HG03439 (cell line): Measurements from ENCODE around the gene ABHD6.
"Not testable (repeated sequence)": the region's sequence is repeated elsewhere in the genome, so short reads cannot be mapped to it uniquely, and the experiment has no call there.

Source experiments
- ATAC-seq: cut with Tn5 transposase; IDR thresholded peaks from one replicate; pipeline ENCODE4 v1.9.1; 2021; ENCODE audit warnings: mild to moderate bottlenecking, moderate library complexity; ENCODE audit not compliant: unreplicated experiment

Gene ABHD6

DNA sequence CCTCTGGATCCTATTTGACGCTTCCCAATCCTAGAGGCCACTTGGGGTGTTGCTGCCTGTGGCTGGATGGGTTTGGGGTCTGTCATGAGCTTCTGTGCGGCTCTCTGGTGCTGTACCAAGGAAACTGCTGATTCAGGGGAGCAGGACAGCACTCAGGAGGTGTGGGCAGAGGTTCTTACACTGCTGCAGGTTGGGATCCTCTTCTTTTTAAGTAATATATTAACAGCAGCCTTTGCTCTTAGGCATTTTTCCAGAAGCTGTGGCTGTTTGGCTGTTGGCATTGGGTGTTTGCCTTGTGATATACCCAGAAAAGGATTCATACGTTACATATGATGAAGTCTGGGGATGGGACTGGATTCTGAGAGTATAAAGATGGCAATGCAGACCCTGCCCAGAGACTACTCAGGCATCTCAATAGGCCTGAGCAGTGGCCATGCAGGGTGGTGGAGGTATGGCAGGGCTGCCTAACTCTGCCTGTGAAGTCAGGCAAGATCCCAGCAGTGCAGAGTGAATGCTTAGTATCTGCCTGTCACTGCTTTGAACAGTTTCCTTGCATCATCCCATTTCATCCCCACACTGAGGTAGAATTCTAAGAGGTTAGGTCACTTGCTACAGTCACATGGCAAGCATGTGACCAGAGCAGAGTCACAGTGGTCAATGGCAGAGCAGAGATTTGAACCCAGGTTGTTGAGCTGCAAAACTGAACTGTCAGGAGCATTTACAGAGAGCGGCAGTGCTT, 3.9 kb downstream of the ABHD6 start:
- no peak for ATAC-seq

DNA sequence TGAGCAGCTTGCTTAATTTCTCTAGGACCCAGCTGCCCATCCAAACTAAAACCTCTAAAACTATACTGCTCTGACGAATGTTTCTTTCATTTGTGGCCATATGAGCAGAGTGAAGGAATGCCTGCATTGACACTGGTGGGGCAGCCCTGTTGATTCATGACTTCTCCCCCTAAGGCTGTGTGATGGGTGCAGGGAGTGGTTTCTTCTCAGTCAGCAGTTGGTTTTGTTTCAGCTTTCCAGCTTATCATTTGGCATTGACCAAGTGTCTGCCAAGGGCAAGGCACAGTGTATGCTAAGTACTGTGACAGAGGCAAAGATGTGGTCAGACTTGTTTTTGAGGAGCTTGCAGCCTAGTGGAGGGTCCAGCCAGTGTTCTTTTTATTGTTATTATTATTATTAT, 4.7 kb downstream of the ABHD6 start:
- ATAC-seq, result no peak

DNA sequence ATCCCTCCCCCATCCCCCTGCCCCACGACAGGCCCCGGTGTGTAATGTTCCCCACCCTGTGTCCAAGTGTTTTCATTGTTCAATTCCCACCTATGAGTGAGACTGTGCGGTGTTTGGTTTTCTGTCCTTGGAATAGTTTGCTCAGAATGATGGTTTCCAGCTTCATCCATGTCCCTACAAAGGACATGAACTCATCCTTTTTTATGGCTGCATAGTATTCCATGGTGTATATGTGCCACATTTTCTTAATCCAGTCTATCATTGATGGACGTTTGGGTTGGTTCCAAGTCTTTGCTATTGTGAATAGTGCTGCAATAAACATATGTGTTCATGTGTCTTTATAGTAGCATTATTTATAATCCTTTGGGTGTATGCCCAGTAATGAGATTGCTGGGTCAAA, 5.3 kb downstream of the ABHD6 start:
- ATAC-seq, result not testable (repeated sequence)

DNA sequence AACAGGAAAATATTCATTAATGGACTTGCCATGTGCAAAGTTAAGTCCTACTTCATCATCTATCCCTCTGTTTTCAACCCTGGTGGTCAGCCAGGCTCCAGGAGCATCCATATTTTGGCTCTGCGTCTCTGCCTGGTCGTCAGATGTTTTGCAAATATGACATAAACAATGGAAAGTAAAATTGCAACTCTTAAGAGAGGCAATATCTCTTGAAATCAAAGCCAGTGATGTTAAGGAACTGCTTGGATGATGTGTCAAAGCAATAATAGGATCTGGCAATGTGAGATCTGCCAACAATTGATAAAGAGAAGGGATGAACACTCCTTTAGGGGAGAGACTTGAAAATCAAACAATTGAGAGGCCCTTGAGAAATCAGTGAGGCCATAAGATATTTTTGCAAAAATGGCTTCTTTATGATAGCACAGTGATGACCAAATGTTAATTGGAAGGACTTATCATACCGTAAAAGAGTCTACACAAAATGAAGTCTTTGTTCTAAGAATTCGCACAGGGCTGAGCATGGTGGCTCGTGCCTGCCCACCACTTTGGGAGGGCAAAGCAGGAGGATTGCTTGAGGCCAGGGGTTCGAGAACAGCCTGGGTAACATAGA, 6.5 kb downstream of the ABHD6 start:
- ATAC-seq, result no peak

DNA sequence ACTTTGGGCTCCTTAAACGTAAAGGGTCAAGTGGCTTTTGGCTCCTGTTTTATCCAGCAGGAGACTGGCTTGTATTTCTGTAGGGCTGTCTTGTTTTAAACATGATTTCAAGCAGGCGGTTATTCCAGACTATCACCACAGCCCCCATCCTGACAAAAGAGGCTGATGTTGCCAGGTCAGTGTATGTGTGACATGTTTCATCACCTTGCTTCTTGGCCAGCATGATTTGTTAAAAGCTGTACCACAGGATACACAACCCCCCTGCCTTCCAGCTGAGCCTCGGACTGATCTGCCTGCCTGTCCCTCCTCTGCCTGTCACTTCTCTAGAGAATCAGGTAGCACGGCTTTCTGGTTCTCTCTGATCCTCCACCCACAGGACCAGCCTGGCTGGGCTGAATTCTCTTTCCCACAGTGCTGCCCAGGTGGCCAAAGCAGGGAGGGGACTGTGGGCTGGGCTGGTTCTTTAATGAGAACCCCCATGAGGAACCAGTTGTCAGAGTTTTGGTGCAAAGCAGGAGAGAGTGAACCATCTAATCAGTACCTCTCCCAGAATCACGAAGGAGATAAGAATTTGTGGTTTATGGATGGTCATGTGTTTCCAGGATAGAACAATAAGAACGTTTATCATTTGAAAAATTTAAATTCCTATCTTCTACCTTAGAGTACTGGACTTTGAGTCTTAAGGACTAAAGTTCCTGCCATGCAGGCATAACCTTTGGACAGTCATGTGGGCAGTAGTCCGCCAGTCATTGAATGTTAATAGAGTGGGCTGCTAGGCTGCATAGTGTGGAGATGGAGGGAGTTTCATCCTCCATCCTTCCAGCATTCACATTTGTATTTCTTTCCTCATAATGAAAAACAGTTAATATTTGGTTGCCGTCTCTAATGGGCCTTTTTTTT, 8.8 kb downstream of the ABHD6 start:
- no peak for ATAC-seq

DNA sequence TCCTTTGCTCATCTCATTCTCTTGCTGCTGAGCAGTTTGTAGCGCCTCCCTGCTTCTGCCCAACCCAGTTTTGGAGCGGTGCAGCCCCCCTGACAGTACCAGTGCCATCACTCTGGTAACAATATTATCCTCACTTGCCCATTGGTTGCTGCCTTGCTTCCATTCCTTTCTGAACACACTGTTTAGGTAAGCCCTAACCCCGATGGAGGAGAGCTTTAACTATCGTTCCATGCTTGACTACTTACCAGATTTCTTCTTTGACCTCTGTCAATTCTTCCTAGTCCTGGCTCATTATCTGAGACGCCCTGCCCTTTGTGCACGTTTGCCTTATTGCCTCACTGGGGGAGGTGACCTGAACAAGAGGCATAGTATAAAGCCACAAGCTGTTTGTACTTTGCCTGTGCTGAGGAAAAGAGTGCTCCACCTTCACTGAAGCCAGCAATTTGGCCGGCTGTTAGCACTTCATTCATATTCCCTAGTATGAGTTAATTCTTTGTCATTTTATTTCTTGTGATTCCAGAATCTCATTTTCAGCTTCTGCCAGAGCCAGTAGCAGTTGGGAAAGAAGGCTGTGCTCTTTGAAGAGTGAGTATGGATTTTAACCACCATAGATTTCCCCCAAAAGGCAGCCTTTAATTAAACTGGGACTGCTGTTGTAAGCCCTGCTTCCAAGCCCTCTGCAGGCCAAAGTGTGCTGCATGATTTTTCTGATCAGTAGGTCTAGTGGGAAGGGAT, 11.9 kb downstream of the ABHD6 start:
- no peak for ATAC-seq

DNA sequence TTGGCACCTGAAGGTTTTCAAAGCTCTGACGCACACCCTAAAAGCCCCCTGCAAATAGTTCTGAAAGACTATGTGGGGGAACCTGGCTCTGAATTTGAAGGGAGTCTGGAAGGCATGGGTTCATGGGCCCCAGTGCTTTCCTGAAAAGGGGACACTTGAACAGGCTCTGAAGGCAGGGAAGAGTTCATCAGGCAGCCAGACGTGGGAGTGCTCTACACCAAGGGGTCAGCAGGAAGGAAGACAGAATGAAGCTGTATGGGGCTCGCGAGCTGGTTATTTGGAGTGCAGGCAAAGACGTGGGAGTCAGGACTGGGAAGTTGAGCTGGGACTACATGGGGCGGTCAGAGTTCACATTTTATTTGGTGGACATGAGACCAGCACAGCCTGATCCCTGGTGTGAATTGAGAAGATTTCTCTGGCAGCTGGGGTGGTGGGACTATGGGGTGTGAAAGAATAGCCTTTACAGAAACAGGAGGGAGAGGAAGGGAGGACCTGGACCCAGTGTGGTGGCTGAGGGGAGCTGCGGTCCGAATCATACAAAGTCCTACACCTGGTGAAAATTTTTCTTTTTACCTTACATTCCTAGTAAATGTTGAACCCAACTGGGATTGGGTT, 12.6 kb downstream of the ABHD6 start:
- no peak for ATAC-seq

DNA sequence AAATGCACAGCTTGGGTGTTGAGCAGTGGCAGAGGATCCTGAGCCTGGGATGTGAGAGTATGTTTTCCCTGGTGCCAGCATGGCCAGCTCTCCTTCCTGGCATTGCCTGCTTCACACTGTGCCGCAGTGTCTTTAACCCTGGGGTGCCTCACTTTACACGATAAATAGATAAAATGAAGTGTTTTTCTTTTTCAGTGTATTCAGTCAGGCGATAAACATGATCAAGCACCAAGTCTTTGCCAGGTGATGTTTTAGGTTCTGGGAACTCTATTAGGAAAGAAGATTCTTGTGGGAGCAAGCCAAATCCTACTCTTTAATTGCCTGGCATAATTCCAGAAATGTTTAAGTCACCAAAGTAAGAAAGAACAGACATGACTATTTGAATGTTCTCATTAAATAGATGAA, 14.0 kb downstream of the ABHD6 start:
- no peak for ATAC-seq

DNA sequence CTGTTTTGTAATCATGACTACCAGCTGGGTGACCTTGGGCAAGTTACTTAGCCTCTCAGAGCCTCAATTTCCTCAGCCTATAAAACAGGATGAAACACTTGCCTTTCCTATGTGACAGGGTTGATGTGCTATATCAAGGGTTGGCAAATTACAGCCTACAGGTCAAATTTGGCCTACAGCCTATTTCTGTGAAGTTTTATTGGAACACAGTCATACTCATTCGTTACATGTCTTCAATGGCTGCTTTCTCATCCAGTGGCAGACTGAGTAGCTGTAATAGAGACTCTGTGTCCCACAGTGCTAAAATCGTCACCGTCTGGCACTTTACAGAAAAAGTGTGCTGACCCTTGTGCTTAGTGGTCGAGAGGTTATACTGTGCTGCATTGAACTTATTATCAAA, 16.6 kb downstream of the ABHD6 start:
- no peak for ATAC-seq

DNA sequence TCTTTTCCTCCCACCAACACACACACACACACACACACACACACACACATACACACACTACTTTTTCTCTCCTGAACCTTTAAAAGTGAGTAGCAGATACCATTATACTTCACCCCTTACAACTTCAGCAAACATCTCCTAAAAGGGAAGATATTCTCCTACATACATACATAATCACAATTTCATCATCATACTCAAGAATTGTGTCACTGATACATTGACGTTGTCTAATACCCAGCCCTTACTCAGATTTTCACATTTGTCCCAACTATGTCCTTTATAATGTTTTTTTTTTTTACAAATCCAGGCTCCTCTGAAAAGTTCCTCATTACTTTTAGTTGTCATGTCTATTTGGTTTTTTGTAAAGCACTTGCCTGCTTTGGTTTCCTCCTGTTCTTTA, 18.5 kb downstream of the ABHD6 start:
- ATAC-seq, result no peak

DNA sequence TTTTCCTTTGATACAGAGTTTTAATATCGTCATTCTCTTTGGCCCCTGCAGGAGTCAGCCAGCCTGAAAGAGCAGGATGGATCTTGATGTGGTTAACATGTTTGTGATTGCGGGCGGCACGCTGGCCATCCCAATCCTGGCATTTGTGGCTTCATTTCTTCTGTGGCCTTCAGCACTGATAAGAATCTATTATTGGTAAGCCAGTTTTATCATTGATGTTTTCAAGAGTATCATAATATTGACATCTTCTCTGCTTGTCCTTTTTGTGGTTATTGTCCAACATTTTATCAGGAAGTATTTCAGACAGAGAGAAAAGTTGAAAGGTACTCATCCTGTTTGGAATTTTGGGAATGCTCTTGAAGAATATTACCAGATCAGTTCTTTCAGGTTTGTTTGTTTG, 18.9 kb downstream of the ABHD6 start:
- ATAC-seq, result no peak

DNA sequence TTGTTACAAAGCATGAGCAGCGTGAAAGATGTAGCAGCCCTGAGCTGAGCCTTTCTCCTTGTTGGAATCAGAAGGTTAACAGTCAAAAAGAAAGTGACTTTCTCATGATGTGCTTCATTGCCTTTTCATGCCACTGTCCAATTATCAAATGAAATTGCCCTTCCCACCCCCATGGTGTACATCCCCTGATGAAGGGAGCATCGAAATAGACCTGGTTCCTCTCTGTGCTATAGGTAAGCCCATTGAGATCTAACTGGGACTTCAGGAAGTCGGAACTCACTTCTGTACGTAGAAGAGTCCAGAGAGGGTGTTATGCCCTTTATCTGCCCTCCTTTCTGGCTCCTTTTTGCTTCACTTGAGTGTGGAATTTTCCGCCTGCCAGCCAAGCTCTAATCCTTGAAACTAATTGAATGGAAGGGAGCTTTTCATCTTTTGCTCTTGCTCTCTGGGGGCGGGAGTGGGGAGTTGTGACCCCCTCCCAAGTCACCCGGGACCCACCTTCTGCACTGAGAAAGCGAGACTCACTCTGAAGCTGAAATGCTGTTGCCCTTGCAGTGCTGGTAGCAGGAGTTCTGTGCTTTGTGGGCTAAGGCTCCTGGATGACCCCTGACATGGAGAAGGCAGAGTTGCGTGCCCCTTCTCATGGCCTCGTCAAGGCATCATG, 20.9 kb downstream of the ABHD6 start:
- no peak for ATAC-seq

DNA sequence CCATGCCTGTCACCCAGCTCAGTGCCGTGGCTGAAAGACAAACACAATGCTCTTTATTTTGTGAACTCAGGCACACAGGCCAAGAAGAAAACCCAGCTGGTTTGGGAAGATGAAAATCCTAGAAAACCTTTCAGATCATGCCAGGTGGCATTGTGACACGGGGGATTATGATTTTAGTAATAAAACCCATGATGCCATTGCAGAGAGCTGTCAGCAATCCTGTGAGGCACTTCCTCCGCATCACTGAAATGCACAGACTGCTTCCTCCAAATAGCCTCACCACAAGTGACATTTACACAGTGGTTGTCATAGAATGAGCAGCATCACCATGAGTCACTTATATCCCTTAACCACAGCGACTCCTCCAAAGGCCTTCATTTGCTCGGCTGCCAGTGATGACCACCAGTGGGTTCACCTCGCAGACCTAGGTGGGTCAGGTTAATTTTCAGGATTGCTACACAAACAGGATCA, 22.7 kb downstream of the ABHD6 start:
- no peak for ATAC-seq

DNA sequence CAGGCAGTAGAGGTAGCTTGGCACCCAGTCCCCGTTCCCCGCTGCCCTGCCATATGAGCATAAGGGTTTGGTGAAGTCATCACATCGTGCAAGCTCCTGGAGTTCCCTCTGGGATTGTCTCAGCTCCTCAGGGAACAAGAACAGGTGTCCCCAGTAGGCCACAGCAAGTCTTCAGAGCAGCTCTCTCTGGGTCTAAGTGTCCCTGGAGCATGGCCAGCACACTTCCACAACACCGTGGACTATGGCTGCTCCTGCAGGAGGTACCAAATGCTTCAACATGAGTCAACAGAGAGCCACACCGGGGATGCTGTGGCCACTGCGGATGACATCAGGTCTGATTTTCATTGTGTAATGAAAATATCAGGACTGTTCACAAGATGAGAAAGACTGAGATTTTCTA, 23.1 kb downstream of the ABHD6 start:
- no peak for ATAC-seq

DNA sequence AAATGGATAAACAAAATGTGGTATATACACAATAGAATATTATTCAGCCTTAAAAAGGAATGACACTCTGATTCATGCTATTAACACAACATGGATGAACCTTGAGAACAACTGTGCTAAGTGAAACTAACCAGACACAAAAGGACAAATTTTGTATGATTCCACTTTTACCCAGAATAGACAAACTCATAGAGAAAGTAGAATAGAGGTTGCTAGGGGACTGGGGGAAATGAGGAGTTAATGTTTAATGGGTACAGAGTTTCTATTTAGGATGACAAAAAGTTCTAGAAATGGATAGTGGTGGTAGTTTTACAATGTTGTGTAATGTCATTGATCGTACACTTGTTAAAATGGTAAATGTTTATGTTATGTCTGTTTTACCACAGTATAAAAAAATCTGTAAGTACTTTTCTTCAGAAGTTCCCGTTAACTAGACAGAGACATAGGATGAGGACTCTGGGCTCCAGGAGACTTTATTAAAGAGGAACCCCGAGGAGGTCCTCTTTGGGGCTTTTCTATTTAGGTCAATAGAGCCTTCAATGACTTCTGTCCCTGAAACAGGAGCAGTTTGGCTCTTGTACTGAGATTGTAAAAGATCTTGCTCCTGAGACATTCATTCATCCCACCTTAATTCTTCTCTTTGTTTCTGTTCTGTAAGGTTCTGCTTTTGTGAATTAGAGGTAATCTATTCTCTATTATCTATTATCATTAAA, 24.5 kb downstream of the ABHD6 start:
- no peak for ATAC-seq

DNA sequence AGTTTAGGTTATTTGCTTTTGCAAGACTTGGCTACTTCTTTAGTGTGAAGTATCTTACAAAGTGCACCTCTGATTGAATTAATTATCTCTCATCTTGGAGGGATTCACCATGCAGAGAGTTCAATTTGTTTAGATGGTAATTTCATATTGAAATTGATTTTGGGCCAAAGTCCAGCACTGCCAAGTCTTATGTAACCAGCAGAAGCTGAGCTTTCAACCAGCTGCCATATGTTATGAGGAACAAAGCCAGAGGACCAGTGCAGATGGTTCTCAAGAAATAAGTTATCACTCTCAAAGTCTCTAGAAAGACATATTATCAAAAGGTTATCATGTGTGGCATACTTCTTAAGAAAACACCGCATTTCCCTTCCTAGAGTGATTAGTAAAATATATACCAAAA, 29.0 kb downstream of the ABHD6 start:
- no peak for ATAC-seq

DNA sequence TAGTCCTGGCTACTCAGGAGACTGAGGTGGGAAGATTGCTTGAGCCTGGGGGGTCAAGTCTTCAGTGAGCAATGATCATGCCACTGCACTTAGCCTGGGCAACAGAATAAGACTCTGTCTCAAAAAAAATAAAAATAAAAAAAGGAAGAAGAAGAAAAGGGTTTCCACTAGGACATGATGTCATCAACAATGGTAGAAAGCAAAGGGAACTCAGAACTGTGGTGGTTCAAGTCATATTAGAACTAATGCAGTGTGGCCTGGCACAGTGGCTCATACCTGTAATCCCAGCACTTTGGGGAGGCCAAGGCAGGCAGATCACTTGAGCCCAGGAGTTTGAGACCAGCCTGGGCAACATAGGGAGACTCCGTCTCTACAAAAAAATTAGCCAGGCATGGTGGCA, 30.0 kb downstream of the ABHD6 start:
- not testable (repeated sequence) for ATAC-seq

DNA sequence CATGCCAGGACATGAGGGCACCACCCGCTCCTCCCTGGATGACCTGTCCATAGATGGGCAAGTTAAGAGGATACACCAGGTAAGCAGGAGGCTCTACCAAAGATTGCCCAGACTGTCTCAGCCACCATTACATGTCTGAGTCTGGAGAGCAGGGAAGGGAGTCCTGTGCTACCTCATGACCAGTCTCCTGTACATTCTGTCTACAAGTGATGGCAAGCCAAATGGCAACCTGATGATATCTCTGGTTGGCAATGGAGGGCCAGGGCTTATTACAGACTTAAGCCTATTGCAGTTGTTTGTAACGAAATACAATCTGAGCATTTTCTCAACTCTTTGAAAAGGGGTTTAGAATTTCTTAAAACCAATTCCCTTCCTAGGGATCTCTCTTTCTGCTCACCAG, 31.8 kb downstream of the ABHD6 start:
- ATAC-seq, result no peak

DNA sequence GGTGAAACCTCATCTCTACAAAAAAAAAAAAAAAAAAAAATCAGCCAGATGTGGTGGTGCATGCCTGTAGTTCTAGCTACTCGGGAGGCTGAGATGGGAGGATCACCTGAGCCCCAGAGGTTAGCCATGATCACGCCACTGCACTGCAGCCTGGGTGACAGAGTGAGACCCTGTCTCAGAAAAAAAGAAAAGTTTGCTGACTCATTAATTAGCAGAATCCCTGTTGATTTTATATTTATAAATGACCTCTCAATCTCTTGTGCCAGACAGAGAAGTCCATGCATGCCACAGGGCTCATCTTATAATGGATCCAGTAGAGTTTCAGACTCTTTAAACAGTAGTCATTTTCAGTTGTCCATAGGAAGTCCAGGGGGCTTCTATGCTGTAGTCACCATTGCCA, 32.9 kb downstream of the ABHD6 start:
- ATAC-seq, result no peak
